HG03571 (cell line): Measurements from ENCODE around the gene FOXI1.

ENCODE experiments used
- ATAC-seq: cut with Tn5 transposase; IDR thresholded peaks from one replicate; pipeline ENCODE4 v1.9.1; 2021; ENCODE audit not compliant: unreplicated experiment

FOXI1 gene

DNA sequence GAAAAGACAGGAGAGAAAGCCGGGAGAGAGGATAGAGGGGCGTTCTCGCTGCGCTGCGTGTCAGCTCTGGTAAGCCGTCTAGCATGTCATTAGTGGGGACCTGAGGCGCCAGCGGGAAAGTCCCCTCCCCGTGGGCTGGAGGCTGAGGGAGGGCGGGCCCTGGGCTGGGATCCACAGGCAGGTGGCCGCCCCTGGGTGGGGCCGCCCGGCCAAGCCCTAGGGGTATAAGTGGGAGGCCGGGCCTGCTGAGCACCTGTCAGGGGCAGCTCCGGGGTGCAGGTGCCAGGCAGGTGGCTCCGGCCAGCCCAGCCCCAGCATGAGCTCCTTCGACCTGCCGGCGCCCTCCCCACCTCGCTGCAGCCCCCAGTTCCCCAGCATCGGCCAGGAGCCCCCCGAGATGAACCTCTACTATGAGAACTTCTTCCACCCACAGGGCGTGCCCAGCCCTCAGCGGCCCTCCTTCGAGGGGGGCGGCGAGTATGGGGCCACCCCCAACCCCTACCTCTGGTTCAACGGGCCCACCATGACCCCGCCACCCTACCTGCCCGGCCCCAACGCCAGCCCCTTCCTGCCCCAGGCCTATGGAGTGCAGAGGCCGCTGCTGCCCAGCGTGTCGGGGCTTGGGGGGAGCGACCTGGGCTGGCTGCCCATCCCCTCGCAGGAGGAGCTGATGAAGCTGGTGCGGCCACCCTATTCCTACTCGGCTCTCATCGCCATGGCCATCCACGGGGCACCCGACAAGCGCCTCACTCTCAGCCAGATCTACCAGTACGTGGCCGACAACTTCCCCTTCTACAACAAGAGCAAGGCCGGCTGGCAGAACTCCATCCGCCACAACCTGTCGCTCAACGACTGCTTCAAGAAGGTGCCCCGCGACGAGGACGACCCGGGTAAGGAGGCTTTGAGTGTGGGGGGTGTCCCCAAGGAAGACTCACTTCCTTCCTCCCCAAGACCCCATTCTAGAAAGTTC is at the start of gene FOXI1:
Gene FOXI1, plus strand, starts transcription at position 256 of the 970 bp plus-strand sequence. Its CDS starts 61 bp downstream, at position 317.
- no peak for ATAC-seq

DNA sequence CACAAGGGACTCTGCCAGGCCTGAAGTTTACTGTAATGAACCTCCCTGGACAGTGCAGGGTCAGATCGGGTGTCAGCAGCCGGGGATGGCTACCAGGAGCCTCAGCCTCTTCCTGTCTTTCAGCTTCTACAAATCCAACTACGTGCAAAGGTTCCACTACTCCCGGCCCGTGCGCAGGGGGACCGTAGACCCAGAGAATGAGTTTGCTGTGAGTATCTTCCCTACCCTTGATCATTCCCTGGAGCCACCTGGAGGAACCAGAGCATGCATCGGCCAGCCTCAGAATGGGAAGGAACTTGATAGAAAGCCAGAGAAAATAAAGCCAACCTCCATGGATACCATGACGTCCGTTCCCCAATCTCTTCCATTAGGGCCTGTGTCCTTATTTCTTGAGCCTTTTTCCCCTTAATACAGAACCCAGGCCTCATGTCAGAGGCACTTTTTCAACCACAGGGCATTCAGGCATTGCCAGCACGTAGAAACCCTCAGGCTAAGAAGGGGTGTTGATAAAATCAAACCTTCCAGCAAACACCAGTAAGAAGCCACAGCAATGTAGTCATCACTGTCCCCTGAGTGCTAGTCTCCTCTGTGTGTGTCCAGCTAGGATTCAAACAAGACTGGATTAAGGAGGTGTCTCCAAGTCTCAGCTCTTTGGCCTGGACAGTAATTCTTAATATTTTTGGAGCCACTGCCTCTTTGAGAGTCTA is 49.0 kb upstream of the FOXI1 start:
- ATAC-seq: no peak

DNA sequence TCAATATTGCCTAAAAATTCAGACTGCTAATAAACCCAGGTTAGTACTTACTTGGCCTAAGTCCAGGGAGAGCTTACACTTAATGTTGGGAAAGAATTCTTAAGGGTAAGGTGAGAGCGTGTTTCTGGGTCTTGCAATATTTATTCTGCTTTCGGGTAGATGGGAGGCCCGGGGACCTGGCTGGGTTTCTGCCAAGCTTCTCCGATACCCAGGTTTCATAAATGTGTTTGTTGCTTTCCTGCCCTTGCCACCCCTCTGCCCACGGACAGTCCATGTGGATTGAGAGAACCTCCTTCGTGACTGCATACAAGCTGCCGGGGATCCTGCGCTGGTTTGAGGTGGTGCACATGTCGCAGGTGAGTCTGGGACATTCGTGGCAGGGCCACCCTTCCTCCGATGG is 48.4 kb upstream of the FOXI1 start:
- no peak for ATAC-seq

DNA sequence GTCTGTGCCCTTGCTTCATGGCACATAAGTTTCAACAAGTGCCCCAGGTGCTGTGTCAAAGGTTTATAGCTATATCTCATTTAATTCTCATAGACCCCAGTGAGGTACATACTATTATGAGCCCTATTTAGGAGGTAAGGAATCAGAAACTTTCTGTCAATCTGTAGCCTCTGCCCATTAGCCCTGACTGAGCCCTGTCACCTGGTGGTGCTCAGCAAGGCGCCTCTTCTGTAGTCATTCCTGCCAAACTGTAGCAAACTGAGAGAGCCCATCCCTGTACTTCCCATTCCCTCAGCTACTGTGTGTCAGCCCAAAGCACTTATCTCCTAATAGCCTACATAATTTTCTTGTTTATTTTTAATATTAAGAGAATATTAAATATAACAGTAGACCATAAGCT is 46.5 kb upstream of the FOXI1 start:
- ATAC-seq: no peak

DNA sequence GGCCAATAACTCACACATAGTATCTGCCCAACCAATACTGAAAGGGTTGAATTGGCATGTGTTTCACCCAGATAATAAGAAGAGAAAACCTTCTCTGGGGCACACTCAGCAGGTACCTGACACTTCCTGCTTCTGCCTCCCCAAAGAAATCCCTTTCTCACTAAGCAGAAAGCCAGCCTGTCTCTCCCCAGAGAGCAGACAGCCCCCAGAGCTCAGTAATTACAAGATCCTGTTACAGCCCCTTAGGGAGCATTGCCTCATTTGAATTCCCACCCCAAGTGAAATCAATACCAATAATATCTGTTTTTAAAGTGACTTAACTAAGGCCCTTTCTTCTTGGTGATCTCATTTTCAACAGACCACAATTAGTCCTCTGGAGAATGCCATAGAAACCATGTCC is 38.5 kb upstream of the FOXI1 start:
- no peak for ATAC-seq

DNA sequence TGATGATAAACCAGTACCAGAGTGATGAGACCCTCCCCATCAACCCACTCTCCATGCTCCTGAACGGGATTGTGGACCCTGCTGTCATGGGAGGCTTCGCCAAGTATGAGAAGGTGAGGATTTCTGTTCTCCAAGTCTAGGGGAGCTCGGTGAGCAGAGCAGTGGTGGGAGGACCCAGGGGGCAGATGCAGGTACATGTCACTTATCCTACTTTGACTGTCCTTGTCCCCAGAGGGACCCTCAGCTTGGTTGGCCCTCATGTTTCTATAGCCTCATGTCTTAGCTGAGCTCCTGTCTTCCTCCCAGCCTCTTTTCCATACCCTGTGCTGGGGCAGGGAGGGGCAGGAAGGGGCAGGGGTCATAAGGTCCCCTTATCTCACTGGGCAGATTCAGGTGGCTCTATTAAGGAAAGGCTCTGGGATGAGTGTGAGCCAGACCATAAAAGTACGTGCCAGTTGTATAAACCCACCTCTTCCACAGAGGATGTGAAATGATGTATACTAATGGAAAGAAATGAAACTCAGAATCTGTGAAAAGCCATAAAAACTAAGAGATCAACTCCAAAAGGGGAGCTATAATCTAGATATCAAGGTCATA is 38.0 kb upstream of the FOXI1 start:
- ATAC-seq: no peak

DNA sequence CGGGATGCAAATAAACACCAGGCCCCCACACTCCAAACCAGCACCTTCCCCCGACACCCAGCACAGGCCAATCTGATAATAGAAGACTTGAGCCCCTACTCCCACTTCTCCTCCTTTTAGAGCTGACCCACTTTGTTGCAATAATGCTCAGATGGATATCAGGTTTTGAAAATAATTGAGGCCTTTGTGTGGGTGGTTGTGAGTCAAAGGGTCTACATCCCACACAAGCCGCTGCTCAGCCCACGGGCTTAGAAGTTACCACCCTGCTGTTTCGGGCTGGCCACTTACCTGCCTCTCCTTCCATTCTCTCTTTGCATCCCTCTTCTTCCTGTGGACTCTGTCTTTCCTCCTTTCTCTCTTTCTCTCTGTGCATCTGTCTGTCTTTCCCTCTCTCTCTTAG is 36.2 kb upstream of the FOXI1 start:
- ATAC-seq: no peak

DNA sequence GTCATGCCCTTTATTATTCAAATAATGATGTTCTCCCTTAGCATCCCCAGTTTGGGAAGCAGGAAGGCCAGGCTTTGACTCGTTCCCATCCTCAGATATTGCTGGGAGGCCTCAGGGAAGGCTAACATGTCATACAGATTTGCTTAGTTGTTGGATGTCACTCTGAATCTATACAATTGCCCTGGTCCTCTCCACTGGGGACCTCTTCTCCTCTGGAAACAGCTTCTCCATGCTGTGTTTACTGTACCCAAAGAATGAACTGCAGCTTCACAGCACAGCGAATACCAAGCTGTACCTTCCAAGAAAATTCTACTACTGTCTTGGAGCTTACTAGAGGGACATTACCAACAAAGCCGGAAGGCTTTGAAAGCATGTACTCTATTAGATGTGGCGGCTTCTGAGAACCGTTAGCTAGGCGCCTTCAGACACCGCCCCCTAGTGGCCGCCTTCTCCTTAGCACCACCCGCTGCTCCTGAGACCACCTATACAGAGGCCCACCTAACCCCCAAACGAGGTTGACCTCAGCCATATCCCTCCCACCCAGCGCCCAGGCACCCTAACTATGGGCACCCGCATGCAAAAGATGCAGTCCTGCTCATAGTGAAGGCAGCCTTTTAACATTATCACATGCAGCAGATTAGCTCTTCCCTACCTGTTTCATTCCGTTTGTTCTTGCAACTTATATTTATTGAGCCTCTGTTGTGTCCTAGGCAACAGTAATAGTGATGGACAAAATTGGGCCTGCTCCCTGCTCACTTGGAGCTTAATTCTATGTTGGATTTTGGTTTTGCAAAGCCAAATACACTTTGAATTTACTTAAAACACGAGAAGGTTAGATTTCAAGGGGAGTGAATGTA is 34.9 kb upstream of the FOXI1 start:
- no peak for ATAC-seq

DNA sequence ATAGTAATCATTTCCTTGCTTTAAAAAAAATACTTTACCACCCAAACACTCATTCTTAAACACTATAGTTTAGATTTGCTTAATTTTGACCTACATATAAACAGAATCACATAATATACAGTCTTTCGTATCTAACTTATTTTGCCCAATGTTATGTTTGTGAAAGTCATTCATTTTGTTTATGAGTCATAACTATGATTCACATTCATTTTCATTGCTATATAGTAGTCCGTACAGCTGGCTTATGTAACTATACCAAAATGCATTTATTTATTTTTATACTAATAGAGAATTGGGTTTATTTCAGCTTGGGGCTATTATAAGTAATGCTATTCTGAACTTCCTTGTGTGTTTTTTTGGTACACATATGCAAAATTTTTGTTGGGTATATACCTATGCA is 33.9 kb upstream of the FOXI1 start:
- no peak for ATAC-seq

DNA sequence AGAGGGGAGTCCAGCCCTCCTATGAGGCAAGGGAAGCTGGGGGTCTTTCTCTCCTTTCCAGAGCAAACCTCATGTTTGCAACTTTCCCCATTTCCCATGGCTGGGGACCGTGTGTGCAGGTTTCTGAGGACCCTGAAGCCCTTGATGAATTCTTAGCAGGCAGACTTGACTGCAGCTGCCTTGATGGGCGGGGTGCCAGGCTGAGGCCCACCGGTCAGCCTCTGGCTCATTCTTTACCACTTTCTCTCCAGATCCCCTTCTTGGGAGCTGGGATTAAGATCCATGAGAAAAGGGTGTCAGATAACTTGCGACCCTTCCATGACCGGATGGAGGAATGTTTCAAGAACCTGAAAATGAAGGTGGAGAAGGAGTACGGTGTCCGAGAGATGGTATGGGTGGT is 30.0 kb upstream of the FOXI1 start:
- no peak for ATAC-seq

DNA sequence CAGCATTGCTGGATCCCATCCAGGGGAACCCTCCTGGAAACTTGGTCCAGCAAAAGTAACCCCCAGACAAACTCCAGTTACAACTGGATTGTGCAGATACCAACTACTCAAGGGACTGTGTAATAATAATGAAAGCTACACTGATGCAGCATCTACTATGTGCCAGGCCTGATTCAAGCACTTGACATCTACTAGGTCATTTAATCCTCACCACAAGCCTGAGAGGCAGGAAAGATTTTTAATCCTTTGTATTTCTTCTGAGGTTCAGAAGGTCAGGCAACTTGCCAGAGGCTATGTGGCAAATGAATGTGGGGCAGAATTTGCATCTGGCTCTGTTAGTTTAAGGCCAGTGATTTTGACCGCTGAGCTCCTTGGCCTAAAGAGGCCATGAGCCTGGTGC is 29.5 kb upstream of the FOXI1 start:
- ATAC-seq: no peak

DNA sequence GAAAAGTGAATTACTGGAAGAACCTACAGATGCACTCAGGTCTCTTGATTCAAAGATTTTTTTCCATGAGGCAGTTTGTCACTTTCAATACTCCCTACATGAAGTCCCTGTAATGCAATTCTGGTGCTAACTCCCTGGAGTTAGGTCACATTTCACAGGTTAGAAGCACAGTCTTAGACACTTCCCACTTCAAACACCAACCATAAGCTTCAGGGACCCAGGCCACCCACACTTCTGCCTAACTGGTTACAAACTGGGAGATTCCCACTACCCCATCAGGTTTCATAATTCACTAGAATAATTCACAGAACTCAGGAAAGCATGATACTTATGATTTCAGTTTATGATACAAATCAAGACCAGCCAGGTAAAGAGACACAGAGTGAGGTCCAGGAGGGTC is 29.0 kb upstream of the FOXI1 start:
- ATAC-seq: no peak

DNA sequence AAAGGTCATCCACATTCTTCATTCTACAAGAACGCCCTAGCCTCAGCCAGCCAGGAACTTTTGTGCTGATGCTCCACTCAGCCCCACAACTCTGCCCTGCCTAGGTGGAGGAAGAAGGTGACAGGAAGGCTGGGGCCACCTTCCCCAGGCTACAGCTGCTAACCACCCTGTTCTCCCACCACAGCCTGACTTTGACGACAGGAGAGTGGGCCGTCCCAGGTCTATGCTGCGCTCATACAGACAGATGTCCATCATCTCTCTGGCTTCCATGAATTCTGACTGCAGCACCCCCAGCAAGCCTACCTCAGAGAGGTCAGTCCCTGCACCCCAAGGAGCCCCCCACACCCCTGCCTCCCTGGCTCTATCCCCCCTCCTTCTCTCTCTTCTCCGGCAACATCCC is 28.2 kb upstream of the FOXI1 start:
- no peak for ATAC-seq

DNA sequence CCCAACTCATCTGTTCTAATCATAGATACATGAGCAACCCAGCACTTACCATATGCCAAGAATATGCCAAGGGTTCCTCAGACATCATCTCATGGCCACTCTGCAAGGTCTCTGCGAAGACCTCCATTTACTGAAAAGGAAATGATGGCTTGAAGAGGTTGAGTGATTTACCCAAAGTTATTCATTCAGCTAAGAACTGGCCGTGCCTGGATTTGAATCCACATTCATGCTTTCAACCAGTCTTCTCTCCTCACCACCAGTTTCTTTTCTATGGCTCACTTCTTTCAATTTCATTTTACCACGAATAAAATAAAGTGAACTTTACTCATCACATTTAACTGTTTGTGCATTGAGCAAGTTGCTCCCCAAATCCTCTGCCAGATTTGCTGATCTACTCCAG is 27.2 kb upstream of the FOXI1 start:
- no peak for ATAC-seq

DNA sequence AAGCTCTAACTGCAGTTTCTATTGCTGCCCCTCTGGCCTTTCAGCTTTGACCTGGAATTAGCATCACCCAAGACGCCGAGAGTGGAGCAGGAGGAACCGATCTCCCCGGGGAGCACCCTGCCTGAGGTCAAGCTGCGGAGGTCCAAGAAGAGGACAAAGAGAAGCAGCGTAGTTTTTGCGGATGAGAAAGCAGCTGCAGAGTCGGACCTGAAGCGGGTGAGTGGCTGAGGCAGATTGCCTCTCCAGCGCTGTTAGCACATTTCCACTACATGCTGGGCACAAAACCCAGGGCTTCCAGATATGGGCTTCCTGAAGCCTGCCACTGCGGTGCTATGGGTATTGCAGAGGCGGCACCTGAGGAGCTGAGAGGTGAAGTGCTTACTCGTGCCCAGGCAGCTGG is 26.8 kb upstream of the FOXI1 start:
- no peak for ATAC-seq

DNA sequence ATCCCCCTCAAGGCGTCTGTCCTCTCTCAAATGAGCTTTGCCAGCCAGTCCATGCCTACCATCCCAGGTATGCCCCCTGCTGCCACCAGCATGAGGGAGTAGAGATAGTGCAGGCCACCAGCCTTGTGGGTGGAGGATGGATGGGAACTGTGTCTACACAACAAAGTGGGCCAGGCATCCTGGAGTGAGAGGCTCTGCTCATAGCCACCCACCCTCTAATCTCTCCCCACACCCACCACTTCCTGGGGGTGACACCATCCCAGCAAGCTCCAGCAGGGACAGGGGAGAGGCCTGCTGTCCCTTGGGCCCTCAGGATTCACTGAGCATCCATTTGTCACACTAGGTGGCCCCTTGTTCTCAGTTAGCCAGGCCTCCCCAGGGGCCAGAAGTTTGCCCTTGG is 25.5 kb upstream of the FOXI1 start:
- ATAC-seq: no peak

DNA sequence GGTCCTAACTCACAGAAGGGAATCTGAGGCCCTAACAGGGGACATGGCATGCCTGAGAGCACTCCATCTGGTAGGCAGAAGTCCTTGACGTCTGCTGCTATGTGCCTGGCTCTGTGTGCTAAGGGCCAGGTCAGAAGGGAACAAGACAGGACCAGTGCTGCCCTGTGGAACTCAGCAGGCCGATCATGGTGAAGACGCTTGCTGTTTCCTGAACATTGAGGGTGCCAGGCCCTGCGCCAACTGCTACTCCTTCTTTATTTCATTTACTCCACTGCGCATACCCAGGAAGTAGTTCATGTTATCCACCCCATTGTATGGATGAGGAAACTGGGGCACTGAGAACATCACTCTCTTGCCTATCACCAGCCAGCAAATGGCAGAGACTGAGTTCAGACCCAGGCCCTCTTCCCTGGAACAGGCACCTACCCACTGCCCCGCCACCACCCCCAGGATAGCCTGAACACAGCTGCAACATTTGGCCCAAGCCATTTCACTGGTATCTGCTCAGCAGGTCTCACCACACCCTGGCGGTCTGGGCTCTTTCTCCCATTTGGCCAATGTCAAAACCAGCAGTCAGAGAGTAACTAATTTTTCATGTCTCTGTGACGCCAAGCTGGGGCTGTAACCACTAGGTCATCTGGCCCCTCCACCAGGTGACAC is 24.8 kb upstream of the FOXI1 start:
- ATAC-seq: no peak

DNA sequence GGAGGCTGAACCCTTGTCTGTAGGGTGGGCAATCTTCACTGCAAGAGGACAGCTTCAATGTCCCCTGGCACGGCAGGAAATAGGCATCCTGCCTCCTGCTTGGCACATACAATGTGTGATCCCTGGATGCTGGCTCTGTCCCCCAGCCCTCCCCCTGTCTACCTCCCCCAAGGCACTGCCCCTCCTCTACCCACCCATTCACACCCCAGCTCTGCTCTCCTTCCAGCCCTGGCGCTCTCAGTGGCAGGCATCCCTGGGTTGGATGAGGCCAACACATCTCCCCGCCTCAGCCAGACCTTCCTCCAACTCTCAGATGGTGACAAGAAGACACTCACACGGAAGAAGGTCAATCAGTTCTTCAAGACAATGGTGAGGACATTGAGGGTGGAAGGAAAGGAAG is 24.1 kb upstream of the FOXI1 start:
- no peak for ATAC-seq

DNA sequence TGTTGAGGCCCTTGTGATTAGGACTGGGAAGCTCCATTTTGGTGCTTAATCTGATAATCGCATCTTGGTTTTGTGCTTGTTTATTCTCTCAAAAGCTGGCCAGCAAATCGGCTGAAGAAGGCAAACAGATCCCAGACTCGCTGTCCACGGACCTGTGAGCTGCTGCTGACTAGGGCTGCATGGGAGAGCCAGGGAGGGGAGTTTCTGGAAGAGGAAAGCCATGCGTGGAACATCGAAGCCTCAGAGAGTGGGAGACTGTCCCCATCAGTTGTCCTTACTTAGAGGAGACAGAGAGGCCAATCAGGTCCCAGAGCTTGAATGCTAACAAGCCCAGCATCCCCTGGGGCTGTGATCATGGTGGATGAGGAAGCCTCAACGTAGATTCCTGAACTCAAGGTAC is 23.0 kb upstream of the FOXI1 start:
- no peak for ATAC-seq

DNA sequence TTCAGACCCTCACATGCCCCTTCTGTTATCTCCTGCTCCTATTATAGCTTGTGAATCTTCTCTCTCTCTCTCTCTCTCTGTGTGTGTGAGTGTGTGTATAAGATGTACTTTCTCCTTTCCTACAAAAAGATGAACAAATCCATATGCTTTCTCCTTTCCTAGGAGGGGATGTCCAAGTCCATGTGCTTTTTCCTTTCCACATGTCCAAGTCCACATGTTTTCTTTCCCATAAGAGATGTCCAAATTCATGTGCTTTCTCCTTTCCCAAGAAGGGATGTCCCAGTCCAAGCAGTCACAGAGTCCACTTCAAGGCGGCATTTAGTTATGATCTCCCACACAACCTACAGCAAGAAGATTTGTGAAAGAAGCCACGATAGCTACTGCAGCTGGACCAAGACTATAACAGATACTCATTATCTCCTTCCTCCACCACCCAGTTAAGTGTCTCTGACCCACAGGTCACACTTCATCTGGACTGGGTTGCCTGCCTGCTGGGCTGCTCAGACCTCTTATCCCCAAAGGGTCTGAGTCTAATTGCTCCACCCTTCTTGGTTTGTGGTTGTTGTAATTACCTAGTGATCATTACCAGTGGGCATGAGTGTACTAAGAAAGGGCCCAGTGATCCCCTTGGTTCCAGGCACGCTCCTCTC is 18.4 kb upstream of the FOXI1 start:
- ATAC-seq: no peak
